Erythroblast (primary cell): ENCODE data around the gene SYT9.

Experiments
- DNase-seq, 2 experiments: peaks; one replicate each; lab custom pipeline; 2025; lab: John Stamatoyannopoulos, UW
- GATA1 ChIP-seq: IDR thresholded peaks from 2 replicates; pipeline ENCODE4 v1.6.1; 2011; ENCODE audit warnings: low read depth, mild to moderate bottlenecking, control low read depth, low read length, moderate library complexity
- POLR2A ChIP-seq: IDR thresholded peaks from 2 replicates; pipeline ENCODE4 v1.6.1; 2011; ENCODE audit warnings: mild to moderate bottlenecking, low read length

Gene SYT9

DNA sequence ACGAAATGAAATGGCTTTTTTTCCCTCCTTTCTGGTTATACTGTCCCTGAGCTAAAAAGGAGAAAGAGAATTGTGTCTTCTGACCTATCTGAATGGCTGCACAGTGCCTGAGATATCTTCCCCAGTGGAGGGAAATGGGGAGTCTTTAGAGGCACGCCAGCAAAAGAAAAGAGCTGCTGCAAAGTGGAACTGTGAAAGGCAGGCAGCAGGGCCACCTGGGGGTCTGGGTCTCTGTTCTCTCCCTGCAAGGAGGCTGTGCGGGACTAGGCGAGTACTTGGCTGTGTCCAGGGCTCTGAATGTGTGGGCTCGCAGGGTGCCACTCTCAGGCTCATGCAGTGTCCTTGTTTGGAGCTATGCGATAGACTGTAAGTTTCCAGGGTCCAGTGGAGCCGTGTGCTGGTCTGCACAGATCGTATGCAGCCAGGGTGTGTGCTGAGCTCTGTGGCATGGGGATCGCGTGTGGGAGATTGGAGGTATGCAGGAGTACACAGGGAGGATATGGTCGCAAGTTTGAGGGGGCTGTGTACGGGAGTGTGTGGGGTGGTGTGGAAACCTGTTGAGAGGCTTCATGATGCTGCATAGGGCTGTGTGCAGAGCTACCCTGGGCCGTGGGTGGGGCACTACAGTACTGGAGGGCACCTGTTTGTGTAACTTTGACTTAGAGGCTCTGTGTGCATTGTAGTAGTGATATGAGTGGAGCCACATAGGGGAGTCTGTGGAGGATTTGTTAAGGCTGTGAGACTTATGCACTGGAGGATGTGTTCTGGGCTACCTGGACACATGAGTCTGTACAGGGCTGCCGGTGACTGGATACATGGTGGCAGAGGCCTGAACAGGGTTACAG lies 163.5 kb downstream of the SYT9 start:
- TF ChIP-seq POLR2A (no peak), GATA1 (no peak)

DNA sequence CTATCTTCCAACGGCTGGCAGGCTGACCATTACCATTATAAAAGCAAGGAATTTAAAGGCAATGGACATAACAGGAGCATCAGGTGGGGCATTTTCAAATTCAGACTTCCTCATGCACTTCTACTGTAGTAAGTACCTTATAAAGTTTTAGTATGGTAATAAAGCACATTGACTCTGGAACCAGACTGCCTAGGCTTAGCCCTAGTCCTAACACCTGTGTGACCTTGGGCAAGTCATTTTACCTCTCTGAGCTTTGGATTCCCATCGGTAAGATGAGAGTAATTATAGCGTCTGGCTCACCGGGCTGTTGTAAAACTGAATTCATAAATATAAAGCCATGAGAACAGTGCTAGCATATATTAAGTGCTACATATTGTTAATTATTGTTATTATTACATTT lies 164.4 kb downstream of the SYT9 start:
- DNase-seq = no peak

More for the DNA sequence above, 163.5 kb downstream of the SYT9 start:
- peak in 1 of 2 experiments; percentile 1 for DNase-seq

DNA sequence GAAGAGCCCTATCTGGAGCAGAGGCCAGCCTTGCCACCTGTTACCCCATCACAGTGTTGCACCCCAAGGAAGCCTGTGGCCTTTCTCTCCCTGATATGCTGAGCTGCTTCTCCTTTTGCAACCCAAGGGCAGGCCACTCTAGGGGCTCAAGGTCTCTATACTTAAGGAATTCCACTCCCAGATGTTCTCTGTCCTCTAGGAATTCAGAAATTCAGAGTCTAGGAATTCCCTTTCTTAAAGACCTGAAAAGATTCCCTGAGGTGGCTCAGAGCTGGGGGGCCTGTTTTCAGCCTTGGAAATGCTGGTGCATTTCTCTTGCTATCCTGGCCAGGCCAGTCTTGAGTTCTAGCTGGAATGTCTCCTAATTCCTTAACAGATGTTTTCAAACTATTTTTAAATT lies 165.6 kb downstream of the SYT9 start:
- no peak for DNase-seq
- no peak for TF ChIP-seq POLR2A
- TF ChIP-seq GATA1 = no peak

More for the DNA sequence above, 164.4 kb downstream of the SYT9 start:
- no peak for TF ChIP-seq GATA1
- no peak for TF ChIP-seq POLR2A

DNA sequence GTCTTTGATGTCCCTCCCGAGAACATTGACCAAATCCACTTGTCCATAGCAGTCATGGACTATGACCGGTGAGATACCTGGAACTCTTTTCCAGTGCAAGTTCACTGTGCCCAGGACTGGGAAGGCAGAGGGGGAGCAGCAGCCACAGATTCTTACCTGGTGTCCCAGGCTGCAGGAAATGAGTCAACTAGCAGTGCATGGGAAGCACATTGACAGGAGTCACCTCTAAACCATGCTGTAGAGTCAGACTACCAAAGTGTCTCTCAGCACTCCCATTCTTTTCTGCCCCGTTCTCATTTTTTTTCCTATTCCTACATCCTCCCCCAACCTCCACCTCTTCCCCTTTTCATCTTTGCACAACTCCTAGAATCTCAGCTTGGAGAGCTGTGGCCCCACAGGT lies 166.4 kb downstream of the SYT9 start:
- TF ChIP-seq GATA1 = no peak
- no peak for TF ChIP-seq POLR2A
- no peak for DNase-seq

DNA sequence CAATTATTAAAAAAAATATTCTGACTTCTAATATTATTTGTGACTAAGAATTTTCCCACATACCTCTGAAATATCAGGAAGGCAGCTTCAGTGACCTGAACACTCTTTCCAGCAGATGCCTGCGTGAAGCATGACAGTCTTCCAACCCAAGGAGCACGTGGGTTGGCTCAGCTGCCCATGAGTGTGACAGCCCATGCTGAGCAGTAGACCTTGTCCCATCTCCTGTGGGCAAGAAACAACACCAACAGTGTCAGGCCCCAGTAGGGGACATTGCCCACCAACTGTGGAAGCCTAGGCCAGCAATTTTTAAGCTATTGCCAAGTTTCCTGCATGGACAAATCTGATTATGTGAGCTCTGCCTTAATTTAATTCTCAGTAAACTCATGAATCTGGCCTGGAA lies 167.2 kb downstream of the SYT9 start:
- no peak for DNase-seq
- TF ChIP-seq POLR2A (no peak), GATA1 (no peak)

DNA sequence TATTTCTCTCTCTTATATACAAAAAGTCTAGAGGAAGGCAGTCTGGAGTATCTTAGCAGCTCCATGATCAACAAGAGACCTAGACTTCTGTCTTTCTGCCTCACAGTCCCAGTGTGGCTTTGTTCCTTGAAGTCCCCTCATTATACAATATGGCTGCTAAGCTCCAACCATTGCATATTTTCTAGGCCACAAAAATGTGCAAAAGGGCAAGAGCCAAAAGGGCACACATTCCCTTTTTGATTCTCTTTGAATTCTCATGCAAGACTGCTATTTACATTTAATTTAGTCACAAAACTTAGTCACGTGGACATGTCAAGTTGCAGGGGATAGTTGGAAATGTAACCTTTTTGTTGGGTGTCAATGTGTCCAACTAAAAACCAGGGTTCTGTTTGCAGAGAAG lies 169.4 kb downstream of the SYT9 start:
- no peak for TF ChIP-seq POLR2A
- TF ChIP-seq GATA1 = no peak
- DNase-seq = no peak

DNA sequence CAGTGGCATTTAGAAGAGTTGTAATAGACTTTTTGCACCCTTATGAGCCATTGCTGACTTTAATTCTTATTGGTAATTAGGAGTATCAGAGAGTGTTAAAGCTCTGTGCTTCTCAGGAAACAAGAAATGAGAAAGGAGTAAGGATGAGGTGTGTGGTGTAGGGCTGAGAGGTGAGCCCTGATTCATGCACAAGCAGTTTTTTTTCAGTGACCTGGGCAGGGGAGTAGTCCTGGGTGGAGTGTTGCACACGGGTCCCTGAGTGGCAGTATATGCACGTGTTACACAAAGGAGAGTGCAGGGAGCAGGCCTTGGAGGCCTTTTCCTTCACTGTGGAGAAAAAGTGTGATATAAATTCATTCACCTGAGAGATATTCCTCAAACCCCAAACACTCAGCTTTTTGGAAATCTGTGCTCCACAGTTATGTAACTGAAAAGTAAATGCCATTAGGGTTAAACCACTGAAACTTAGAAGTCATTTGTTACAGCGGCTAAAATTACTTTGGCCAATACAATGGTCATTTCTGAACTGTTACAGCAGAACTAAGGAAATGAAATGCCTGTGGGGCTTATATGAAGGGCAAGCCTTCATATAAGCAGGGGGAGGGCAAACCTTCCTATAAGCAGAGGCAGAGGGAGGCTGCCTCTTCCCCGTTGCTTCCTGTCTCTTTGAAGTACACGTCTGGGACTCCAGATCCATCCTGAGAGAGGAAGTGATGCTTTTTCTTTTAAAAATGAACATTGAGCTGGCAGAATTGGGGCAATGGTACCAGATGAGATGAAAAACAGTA lies 171.0 kb downstream of the SYT9 start:
- no peak for TF ChIP-seq POLR2A
- TF ChIP-seq GATA1 = no peak
- DNase-seq = no peak

DNA sequence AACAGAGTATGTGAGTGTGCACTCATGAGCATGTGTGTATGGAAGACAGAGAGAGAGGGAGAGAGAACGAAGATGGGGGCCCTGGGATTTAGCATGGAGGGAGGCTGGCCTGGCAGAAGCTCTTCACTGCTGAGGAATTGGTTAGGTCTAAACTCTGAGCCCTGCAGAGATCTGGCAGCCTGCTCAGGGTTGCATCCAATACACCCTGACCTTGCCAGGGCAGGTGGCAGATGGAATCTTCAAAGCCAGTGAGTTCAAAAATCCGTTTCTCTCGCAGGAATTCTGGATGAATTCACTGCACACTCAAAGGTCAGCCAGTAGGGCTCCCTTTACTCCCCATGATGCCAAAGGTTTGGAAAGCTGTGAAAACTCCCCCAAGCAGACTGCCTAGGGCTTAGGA lies 172.2 kb downstream of the SYT9 start:
- no peak for TF ChIP-seq GATA1
- TF ChIP-seq POLR2A = no peak
- DNase-seq = no peak

DNA sequence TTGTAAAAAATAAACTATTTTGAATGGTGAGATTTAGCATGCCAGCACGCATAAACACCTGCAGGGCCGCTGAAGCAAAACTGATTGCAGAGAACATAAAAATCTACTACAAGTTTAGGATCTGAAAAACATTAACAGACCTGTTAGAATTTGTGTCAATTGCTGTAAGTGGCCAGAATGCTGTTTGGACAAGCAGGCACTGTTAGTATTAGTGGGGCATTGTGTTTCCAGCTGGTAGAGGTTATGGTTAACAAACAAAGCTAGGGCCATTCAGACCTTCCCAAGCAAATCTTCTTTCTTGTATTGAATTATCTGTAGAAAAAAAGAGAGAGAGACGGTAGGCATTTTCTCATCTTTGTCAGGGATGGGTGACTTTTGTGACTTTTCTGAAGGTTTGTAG lies 176.0 kb downstream of the SYT9 start:
- DNase-seq = no peak
- TF ChIP-seq POLR2A (no peak), GATA1 (no peak)

DNA sequence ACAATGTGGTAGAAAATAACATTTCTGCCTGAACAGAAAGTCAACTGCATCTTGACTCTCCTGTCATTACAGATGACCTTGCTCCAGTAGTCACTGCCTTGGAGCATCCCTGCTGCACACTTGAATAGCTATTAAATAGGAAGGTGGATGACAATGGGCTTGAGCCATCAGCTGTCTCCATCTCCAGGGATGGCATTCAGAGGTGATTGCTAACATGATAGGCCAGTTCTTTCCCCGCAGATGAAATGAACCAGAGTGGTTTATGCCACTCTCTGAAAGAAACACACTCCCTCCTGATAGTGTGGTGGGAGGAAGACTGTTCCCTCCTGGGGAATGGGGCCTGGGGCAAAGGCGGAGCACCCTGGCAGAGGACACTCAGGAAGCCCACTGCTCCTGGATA lies 176.5 kb downstream of the SYT9 start:
- TF ChIP-seq POLR2A (no peak), GATA1 (no peak)
- DNase-seq = no peak

DNA sequence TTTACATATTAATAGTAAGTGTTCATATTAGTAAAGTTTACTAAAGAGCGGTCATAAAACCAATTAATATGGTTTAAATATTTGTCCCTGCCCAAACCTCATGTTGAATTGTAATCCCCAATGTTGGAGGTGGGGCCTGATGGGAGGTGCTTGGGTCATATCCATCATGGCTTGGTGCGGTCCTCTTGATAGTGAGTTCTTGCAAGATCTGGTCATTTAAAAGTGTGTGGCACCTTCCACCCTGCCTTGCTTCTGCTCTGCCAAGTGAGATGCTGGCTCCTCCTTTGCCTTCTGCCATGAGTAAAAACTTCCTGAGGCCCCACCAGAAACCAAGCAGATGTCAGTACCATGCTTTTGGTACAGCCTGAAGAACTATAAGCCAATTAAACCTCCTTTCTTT lies 178.8 kb downstream of the SYT9 start:
- no peak for TF ChIP-seq POLR2A
- TF ChIP-seq GATA1 = no peak
- DNase-seq = no peak

DNA sequence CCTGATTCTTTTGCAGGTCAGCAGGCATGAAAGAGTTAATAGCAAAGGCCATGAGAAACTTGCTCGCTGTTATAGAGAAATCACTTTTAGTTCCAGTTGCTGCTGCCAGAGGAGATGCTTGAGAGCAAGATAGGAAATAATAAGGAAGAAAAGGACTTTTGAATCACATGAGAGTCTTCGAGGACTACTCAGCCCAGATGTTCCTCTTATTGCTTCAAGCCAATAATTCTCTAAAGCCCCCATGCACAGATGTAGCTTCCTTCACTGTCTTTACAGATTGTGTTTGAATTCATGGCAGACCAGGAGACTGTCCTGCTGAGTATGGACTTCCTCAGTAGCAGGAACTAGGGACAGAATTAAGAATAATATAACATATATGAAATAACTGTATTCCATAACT lies 183.5 kb downstream of the SYT9 start:
- TF ChIP-seq GATA1 (no peak), POLR2A (no peak)
- DNase-seq = no peak

DNA sequence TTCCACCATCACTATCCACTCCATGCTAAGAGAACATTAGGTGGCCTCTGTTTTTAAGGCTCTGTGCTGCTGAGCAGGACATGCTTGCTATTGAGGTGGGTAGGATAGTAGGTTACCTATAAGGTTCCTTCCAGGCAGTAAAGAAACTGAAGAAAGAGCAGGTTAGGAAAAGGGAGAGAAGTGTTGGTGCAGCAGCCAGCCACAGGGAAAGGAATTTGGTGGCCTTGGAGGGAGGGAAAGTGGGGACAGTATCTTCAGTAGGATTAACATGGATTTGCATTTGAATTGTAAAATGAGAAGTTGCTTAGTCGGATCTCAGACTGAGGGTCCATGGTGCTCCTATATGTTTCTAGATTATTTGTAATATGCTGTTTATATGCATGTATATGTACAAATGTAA lies 184.4 kb downstream of the SYT9 start:
- DNase-seq = no peak
- no peak for TF ChIP-seq GATA1
- TF ChIP-seq POLR2A = no peak

DNA sequence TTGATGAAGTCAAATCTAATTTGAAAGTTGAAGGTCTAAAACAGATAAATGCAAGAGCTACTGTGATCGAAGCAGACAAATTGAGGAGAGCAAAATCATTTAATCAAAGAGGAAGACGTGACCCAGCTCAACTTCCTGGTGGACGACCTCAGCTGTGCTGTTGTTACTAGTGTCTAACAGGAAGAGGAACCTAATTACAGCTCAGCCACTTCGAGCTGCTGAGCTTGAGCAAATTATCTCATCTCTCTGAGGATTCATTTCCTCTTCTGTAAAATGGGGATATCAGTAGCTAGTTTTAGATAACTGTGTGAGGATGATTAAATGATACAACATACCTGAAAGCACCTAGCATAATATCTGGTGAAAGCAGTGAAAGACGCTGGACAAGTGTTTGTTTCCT lies 185.0 kb downstream of the SYT9 start:
- TF ChIP-seq GATA1 (no peak), POLR2A (no peak)
- no peak for DNase-seq

DNA sequence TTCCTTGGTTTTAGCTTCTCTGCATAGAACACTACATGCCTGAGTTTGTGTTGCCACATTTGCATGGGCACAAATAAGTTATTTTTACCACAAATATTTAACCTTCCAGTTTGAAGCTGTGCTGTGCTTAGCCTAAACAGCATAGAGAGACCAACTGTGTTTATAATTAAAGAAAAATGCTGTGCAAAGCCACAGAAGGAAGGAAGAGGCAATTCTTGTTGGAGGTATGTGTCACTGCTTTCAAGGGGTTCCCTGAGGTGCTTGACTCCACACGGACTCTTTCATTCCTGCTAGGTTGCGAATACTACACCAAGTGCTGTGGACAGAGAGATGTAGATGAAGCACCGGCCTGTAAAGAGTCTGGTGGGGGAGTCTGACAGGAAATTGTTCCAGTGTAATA lies 186.0 kb downstream of the SYT9 start:
- no peak for DNase-seq
- no peak for TF ChIP-seq POLR2A
- TF ChIP-seq GATA1 = no peak
